Measurements from ENCODE around the gene RAB3D.

DNA sequence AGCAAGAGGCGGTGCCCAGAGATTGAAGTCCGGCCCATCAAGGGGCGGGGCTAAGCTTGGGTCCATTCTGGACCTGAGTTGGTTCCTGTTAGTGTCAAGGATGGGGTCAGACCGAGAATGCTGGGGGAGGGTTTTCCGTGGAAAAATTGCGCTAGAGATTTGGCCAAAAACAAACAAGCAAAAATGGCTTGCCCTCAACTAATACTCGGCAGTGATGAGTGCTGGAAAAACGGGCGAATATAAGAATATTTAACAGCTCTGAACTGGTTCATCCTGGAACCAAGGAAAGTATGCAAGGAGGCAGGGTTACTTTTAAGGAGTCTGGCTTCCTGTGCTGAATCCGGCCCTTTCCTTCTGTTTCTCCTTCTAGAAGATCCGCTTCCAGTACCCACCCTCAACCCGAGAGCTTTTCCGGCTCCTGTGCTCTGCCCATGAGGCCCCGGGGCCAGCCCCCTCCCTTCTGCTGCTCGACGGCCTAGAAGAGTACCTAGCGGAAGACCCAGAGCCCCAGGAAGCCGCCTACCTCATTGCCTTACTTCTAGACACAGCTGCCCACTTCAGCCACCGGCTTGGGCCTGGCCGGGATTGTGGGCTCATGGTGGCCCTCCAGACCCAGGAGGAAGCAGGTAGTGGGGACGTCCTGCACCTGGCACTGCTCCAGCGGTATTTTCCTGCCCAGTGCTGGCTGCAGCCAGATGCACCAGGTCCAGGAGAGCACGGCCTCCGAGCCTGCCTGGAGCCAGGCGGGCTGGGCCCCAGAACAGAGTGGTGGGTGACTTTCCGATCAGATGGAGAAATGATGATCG is 35.9 kb upstream of the RAB3D start:
- TF ChIP-seq, protein P1, sequence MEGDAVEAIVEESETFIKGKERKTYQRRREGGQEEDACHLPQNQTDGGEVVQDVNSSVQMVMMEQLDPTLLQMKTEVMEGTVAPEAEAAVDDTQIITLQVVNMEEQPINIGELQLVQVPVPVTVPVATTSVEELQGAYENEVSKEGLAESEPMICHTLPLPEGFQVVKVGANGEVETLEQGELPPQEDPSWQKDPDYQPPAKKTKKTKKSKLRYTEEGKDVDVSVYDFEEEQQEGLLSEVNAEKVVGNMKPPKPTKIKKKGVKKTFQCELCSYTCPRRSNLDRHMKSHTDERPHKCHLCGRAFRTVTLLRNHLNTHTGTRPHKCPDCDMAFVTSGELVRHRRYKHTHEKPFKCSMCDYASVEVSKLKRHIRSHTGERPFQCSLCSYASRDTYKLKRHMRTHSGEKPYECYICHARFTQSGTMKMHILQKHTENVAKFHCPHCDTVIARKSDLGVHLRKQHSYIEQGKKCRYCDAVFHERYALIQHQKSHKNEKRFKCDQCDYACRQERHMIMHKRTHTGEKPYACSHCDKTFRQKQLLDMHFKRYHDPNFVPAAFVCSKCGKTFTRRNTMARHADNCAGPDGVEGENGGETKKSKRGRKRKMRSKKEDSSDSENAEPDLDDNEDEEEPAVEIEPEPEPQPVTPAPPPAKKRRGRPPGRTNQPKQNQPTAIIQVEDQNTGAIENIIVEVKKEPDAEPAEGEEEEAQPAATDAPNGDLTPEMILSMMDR (conservative IDR thresholded peaks at IDR 0.05 in 1 of 2, IDR thresholded peaks at IDR 0.05 in 1 of 2; ENCODE audit: low read depth in 1 of 2, low read length in 2 of 2), result no peak
- TF ChIP-seq EZH2 (IDR thresholded peaks at IDR 0.05; ENCODE audit: low read length, missing control alignments), result no peak
